ENCODE measurements around the gene NINJ1. TPM values are rescaled to one million over a fixed set of nuclear protein-coding genes. Genes with fewer than 3 reads are reported as not detected.
"Not testable (repeated sequence)": the region's sequence is repeated elsewhere in the genome, so short reads cannot be mapped to it uniquely, and the experiment has no call there.

The NINJ1 gene
- total RNA-seq, 4 donors from 2014 or later, result 58.8 to 81.6 (median 75.2) TPM

DNA sequence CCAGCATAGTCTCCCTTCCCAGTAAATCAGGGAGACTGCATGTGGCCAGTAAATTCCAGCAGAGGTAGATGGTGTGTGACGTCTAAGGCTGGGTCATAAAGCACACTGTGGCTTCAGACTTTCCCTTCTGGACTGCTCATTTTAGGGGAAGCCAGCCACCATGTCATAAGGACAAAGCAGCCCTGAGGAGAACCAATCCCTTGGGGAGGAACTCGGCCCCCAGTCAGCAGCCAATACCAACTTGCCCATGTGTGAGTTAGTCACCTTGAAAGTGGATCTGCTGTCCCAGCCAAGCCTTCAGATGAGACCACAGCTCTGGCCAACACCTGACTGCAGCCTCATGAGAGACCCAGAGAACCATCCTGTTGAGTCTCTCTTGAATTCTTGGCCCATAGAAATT is 14.7 kb upstream of the NINJ1 start:
- H3K36me3 ChIP-seq, result no peaks in the 10 kb centered on the region
- no peak for ATAC-seq
- no peaks in the 10 kb centered on the region for H3K9me3 ChIP-seq
- H3K4me1 ChIP-seq, result peaks cover 0 to 14% (median 0%) of the 10 kb centered on the region in 3 donors
- TF ChIP-seq POLR2A (IDR thresholded peaks at IDR 0.05) (no peak), EP300 (IDR thresholded peaks at IDR 0.05) (no peak), CTCF (IDR thresholded peaks at IDR 0.05) (no peak), POLR2AphosphoS5 (IDR thresholded peaks at IDR 0.05) (no peak)
- no peak overlapping the region for H3K27ac ChIP-seq
- H3K4me3 ChIP-seq, result no peak overlapping the region
- H3K27me3 ChIP-seq, result no peaks in the 10 kb centered on the region
- WGBS, 2 donors (ENCODE audit: low coverage in 1 of 2), result 100% methylated on average over 2 of the region's 2 CpGs

DNA sequence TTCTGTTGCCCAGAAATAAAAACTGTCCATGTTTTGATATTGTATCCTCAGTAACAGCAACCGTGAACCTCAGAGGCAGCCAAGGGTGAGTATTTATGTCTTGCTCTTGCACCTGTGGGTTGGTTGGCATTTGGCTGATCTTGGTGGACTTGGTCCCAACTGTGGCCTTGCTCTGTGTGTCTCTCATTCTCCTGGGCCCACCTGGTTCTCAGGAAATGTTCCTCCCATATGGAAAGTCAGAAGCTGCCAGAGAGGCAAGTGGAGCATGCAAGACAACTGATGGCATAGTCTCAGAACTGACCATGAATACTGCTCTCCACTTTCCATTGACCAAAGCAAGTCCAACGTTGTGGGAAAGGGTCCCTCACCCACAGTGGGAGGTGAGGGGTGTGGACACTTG is 13.6 kb upstream of the NINJ1 start:
- H3K27ac ChIP-seq, result no peak overlapping the region
- H3K36me3 ChIP-seq, result no peaks in the 10 kb centered on the region
- no peaks in the 10 kb centered on the region for H3K9me3 ChIP-seq
- no peaks in the 10 kb centered on the region for H3K27me3 ChIP-seq
- 68 to 80% methylated on average over 2 of the region's 2 CpGs for WGBS, 2 donors (ENCODE audit: low coverage in 1 of 2)
- peaks cover 0 to 19% (median 0%) of the 10 kb centered on the region in 3 donors for H3K4me1 ChIP-seq
- no peak for TF ChIP-seq POLR2AphosphoS5 (IDR thresholded peaks at IDR 0.05)
- ATAC-seq, result no peak
- no peak overlapping the region for H3K4me3 ChIP-seq

DNA sequence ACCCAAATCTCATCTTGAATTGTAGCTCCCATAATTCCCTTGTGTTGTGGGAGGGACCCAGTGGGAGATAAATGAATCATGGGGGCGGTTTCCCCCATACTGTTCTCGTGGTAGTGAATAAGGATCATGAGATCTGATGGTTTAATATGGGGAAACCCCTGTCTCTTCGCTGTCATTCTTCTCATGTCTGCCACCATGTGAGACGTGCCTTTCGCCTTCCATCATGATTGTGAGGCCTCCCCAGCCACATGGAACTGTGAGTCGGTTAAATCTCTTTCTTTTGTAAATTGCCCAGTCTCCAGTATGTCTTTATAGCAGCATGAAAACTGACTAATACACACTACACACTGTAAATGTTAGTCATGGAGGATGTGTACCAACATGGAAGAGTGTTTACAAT is 12.6 kb upstream of the NINJ1 start:
- H3K27me3 ChIP-seq, ATAC-seq, H3K36me3 ChIP-seq, H3K9me3 ChIP-seq, H3K4me3 ChIP-seq, H3K27ac ChIP-seq: not testable (repeated sequence)
- 72 to 90% methylated on average over 4 to 5 of the region's 6 CpGs for WGBS, 2 donors (ENCODE audit: low coverage in 1 of 2)
- peaks cover 0 to 19% (median 0%) of the 10 kb centered on the region in 3 donors for H3K4me1 ChIP-seq

DNA sequence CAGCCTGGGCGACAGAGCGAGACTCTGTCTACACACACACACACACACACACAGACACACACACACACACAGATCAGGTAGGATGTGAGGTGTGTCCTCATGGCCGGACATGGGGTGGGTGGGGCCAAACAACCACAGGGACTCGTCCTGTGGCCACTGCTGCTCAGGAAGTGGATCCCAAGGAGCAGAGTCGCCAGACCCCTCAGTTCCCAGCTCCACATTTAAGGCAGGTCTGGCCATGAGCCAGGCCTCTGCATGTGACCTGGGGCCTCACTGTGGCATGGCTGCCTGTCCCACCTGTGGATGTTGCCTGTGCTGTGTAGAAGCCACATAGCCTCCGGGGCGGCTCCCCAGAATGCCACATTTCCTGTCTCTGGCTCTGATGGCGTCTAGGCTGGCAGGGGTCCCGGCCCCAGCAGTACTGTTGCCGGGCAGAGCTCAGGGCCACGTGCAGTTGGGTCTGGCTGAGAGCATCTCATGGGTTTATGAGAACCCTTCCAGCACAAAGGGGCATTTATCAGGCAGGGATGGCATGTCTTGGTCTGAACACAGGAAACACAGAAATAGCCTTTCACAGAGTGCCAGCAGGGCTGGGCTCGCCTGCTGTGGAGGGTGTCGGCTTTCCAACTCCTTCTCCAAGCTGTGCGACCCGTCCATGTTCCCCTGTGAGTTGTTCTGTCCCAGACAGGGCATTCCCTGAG is 9.9 kb upstream of the NINJ1 start:
- WGBS, 2 donors (ENCODE audit: low coverage in 1 of 2), result 40 to 80% methylated on average over 1 to 2 of the region's 15 CpGs
- peak overlapping the region in 3 of 4 donors; percentile 54 to 66 (median 54) for H3K27ac ChIP-seq
- H3K36me3 ChIP-seq, result no peaks in the 10 kb centered on the region
- no peak overlapping the region for H3K4me3 ChIP-seq
- H3K9me3 ChIP-seq, result no peaks in the 10 kb centered on the region
- no peaks in the 10 kb centered on the region for H3K27me3 ChIP-seq
- ATAC-seq, result peak; percentile 69
- H3K4me1 ChIP-seq, result peaks cover 0 to 19% (median 0%) of the 10 kb centered on the region in 3 donors
- TF ChIP-seq EP300 (IDR thresholded peaks at IDR 0.05) (no peak), POLR2A (IDR thresholded peaks at IDR 0.05) (no peak), CTCF (IDR thresholded peaks at IDR 0.05) (no peak), POLR2AphosphoS5 (IDR thresholded peaks at IDR 0.05) (peak; percentile 43)

DNA sequence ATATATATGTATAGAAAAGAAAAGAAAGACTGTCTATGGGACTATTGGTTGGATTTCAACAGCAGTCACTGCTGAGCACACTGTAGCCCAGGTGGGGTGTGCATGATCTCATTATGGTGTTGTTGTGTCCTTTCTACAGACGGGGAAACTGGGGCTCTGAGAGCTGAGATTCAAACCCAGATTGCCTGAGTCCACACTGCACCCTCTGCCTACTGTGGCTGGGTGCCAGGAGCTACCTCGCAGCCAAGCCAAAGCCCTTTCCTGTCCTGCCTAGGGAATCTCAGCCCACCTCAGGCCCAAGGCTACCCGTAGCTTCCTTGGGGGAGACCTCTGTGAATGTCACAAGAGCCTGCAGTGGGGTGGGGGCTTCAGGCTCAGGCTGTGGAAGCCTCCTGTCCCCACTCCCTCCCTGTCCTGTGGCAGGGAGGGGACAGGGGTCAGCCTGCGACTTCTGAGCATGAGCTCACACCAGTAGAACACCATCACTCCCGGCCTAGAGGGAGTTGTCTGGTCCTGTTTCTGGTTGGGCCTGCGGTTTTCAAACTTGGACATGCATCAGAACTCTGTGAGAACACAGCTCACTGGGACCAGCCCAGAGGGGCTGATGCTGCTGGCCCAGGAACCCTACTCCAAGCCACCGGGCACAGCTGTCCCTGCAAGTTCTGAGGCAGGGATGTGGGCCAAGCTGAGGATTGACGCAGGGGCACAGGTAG is 7.9 kb upstream of the NINJ1 start:
- no peak overlapping the region for H3K4me3 ChIP-seq
- peak overlapping the region in 1 of 4 donors; percentile 3 for H3K27ac ChIP-seq
- 76% methylated on average over 3 of the region's 8 CpGs; no CpG with 5 or more reads in 1 of the 2 donors for WGBS, 2 donors (ENCODE audit: low coverage in 1 of 2)
- ATAC-seq, result no peak
- TF ChIP-seq POLR2AphosphoS5 (IDR thresholded peaks at IDR 0.05) (no peak), EP300 (IDR thresholded peaks at IDR 0.05) (no peak), POLR2A (IDR thresholded peaks at IDR 0.05) (no peak), CTCF (IDR thresholded peaks at IDR 0.05) (no peak)
- peaks cover 0 to 19% (median 0%) of the 10 kb centered on the region in 3 donors for H3K4me1 ChIP-seq
- no peaks in the 10 kb centered on the region for H3K27me3 ChIP-seq
- H3K36me3 ChIP-seq, result no peaks in the 10 kb centered on the region
- H3K9me3 ChIP-seq, result no peaks in the 10 kb centered on the region
